ENCODE measurements around the gene BYSL. TPM values are rescaled to one million over a fixed set of nuclear protein-coding genes. Genes with fewer than 3 reads are reported as not detected.

Gene BYSL
- total and polyA plus RNA-seq, 2 donors (not counting 3 experiments of a cell fraction or from before 2014, with no cell fraction given): 33.1 to 41.8 TPM

DNA sequence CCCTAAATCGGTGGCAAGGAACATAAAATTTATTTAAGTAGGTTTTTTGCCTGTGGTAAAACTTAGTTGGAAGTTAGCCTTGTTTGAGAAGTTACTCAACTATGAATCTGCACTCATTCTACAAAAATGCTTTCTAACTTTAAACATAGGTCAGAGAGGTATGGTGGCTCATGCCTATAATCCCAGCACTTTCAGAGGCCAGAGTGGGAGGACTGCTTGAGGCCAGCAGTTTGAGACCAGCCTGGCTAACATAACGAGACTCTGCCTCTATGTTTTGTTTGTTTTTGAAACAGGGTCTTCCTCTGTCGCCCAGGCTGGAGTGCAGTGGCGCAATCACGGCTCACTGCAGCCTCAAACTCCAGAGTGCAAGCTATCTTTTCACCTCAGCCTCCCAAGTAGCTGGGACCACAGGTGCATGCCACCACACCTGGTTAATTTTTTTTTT lies 42.3 kb upstream of the BYSL start:
- no peaks in the 10 kb centered on the region for H3K27me3 ChIP-seq (ENCODE audit: control insufficient read depth in 2 of 2, insufficient read depth in 2 of 2, low read length in 2 of 2)
- CTCF ChIA-PET: interaction anchor here (1.1 to 2.1 kb wide), 2 partner anchors 42 to 78 kb away, joined by 6 read pairs; partner anchors contain the start of genes BYSL and MED20
- H3K9ac ChIP-seq (replicated peaks; ENCODE audit: extremely low read depth, insufficient read depth, low read length): no peak overlapping the region
- H3K4me2 ChIP-seq (ENCODE audit: insufficient read depth, low read length): no peak overlapping the region
- FAIRE-seq (no peak), DNase-seq (ENCODE audit: low read depth, low spot score) (no peak)
- no peak overlapping the region for H3K27ac ChIP-seq (ENCODE audit: insufficient read depth, low read depth, low read length)
- H3K79me2 ChIP-seq (ENCODE audit: control insufficient read depth, insufficient read depth, low read length): no peaks in the 10 kb centered on the region
- H3K9me1 ChIP-seq (replicated peaks; ENCODE audit: control insufficient read depth, extremely low read depth, insufficient read depth, low read length): no peaks in the 10 kb centered on the region
- intact Hi-C loops (cut with micrococcal nuclease) (no loop called here), dilution Hi-C loops (cut with MboI; ENCODE audit: extremely low pct_ligation_motif_present, low sequenced_read_pairs) (no loop called here)
- no peaks in the 10 kb centered on the region for H3K36me3 ChIP-seq (ENCODE audit: control insufficient read depth in 2 of 2, extremely low read depth in 1 of 2, insufficient read depth in 2 of 2, low read length in 2 of 2)
- H4K20me1 ChIP-seq (replicated peaks; ENCODE audit: control insufficient read depth, extremely low read depth, insufficient read depth, low read length): no peaks in the 10 kb centered on the region
- H3K4me3 ChIP-seq (replicated peaks in 1 of 3; ENCODE audit: insufficient read depth in 1 of 3, low read depth in 1 of 3, low read length in 3 of 3): no peak overlapping the region
- no peaks in the 10 kb centered on the region for H3K9me3 ChIP-seq (replicated peaks; ENCODE audit: control insufficient read depth, insufficient read depth, low read length)
- TF ChIP-seq JUN (IDR thresholded peaks at IDR 0.05; ENCODE audit: borderline replicate concordance, insufficient read depth, insufficient read length, low read depth): no peak
- no peak for TF ChIP-seq MYC (IDR thresholded peaks at IDR 0.05; ENCODE audit: low read depth, low read length)
- TF ChIP-seq GATA2 (IDR thresholded peaks at IDR 0.05; ENCODE audit: insufficient read depth, insufficient read length, low read depth, low read length): no peak
- TF ChIP-seq FOS (IDR thresholded peaks at IDR 0.05; ENCODE audit: borderline replicate concordance, insufficient read depth, low read length): no peak
- TF ChIP-seq, protein P1, sequence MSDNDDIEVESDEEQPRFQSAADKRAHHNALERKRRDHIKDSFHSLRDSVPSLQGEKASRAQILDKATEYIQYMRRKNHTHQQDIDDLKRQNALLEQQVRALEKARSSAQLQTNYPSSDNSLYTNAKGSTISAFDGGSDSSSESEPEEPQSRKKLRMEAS (IDR thresholded peaks at IDR 0.05; ENCODE audit: insufficient read depth, insufficient read length): no peak
- TF ChIP-seq, protein P2, sequence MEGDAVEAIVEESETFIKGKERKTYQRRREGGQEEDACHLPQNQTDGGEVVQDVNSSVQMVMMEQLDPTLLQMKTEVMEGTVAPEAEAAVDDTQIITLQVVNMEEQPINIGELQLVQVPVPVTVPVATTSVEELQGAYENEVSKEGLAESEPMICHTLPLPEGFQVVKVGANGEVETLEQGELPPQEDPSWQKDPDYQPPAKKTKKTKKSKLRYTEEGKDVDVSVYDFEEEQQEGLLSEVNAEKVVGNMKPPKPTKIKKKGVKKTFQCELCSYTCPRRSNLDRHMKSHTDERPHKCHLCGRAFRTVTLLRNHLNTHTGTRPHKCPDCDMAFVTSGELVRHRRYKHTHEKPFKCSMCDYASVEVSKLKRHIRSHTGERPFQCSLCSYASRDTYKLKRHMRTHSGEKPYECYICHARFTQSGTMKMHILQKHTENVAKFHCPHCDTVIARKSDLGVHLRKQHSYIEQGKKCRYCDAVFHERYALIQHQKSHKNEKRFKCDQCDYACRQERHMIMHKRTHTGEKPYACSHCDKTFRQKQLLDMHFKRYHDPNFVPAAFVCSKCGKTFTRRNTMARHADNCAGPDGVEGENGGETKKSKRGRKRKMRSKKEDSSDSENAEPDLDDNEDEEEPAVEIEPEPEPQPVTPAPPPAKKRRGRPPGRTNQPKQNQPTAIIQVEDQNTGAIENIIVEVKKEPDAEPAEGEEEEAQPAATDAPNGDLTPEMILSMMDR (IDR thresholded peaks at IDR 0.05; ENCODE audit: extremely low read depth in 1 of 2, insufficient read depth in 1 of 2, low read depth in 1 of 2, low read length in 2 of 2): no peak
- TF ChIP-seq EZH2 (IDR thresholded peaks at IDR 0.05; ENCODE audit: borderline replicate concordance, low read depth, low read length, severe bottlenecking): no peak
- TF ChIP-seq POLR2AphosphoS5 (IDR thresholded peaks at IDR 0.05; ENCODE audit: insufficient read depth, low read depth, low read length): no peak
- POLR2A ChIA-PET: no interaction called here
- no peak overlapping the region for H2AFZ ChIP-seq (ENCODE audit: low read depth, low read length)
- no peaks in the 10 kb centered on the region for H3K4me1 ChIP-seq (ENCODE audit: control insufficient read depth, extremely low read depth, insufficient read depth, low read length)
- BruUV-seq (replicated peaks): no TSS peak

All from endothelial cell of umbilical vein (primary cell).